BLaER1 (cell line): Measurements from ENCODE around the gene HASPIN.
A peak's percentile ranks its signal among the peaks of the same experiment; 100 is the strongest.

Source experiments
- H3K27ac ChIP-seq: shearing (Covaris generic); formaldehyde crosslinking; 2 replicates; pipeline ENCODE4 v1.8.1; 2022
- H3K27me3 ChIP-seq: shearing (Covaris generic); formaldehyde crosslinking; 2 replicates; pipeline ENCODE4 v1.8.1; 2022
- H3K36me3 ChIP-seq: shearing (Covaris generic); formaldehyde crosslinking; 2 replicates; pipeline ENCODE4 v1.8.1; 2022
- H3K4me1 ChIP-seq: shearing (Covaris generic); formaldehyde crosslinking; 2 replicates; pipeline ENCODE4 v1.8.1; 2022
- H3K4me2 ChIP-seq: shearing (Covaris generic); formaldehyde crosslinking; 2 replicates; pipeline ENCODE4 v1.8.1; 2022
- H3K4me3 ChIP-seq: shearing (Covaris generic); formaldehyde crosslinking; 2 replicates; pipeline ENCODE4 v1.8.1; 2022
- H3K9ac ChIP-seq: shearing (Covaris generic); formaldehyde crosslinking; 2 replicates; pipeline ENCODE4 v1.8.1; 2022
- H3K9me3 ChIP-seq: shearing (Covaris generic); formaldehyde crosslinking; 2 replicates; pipeline ENCODE4 v1.8.1; 2022
- H4K20me1 ChIP-seq: shearing (Covaris generic); formaldehyde crosslinking; 2 replicates; pipeline ENCODE4 v1.8.1; 2022
- Cebpa-rat ChIP-seq: shearing (Covaris generic); IDR thresholded peaks from 2 replicates; pipeline ENCODE4 v1.8.1; 2022

The HASPIN gene

DNA sequence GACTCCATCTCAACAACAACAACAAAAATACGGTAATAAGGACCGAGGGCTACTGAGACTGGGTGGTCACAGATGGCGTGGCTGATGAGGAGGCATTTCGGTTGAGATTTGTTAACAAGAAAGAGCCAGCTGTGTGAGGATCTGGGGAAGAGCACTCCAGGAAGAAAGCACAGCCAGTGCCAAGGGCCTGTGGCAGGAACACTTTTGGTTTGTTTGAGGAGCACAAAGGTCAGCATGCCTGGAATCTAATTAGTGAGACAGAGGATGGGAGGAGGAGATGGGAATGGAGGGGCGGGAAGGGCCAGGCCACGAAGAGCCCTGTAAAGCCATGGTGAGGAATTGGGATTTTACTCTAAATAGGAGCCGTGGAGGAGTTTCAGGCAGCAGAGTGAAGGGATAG lies 24.9 kb downstream of the HASPIN start:
- Histone ChIP-seq H4K20me1 (no peaks in the 10 kb centered on the region), H3K36me3 (no peaks in the 10 kb centered on the region), H3K4me1 (peaks cover 77% of the 10 kb centered on the region), H3K4me2 (peak overlapping the region; percentile 90), H3K9me3 (no peaks in the 10 kb centered on the region), H3K4me3 (no peak overlapping the region), H3K27me3 (no peaks in the 10 kb centered on the region), H3K9ac (no peak overlapping the region), H3K27ac (no peak overlapping the region)
- no peak for TF ChIP-seq Cebpa-rat

- Histone ChIP-seq H3K4me3 (no peak overlapping the region), H3K9me3 (no peaks in the 10 kb centered on the region), H4K20me1 (no peaks in the 10 kb centered on the region), H3K4me1 (peaks cover 85% of the 10 kb centered on the region), H3K9ac (peak overlapping the region; percentile 27; the same call in 1 of the 2 replicates), H3K27ac (peak overlapping the region; percentile 72), H3K4me2 (peak overlapping the region; percentile 90), H3K27me3 (no peaks in the 10 kb centered on the region), H3K36me3 (no peaks in the 10 kb centered on the region)
- TF ChIP-seq Cebpa-rat, result no peak
Observed at GRCh38 chr17:3750296-3750695, 26.6 kb downstream of the HASPIN start.

- peaks cover 90% of the 10 kb centered on the region for H3K4me1 ChIP-seq
- H3K4me2 ChIP-seq, result peak overlapping the region; percentile 90
- no peak overlapping the region for H3K4me3 ChIP-seq
- H3K9me3 ChIP-seq, result no peaks in the 10 kb centered on the region
- TF ChIP-seq Cebpa-rat, result no peak
- no peaks in the 10 kb centered on the region for H4K20me1 ChIP-seq
- H3K27ac ChIP-seq, result peak overlapping the region; percentile 72; the same call in 1 of the 2 replicates
- H3K27me3 ChIP-seq, result no peaks in the 10 kb centered on the region
- H3K36me3 ChIP-seq, result no peaks in the 10 kb centered on the region
- H3K9ac ChIP-seq, result peak overlapping the region; percentile 27; the same call in 1 of the 2 replicates
Observed at GRCh38 chr17:3750926-3751325, 27.2 kb downstream of the HASPIN start.

DNA sequence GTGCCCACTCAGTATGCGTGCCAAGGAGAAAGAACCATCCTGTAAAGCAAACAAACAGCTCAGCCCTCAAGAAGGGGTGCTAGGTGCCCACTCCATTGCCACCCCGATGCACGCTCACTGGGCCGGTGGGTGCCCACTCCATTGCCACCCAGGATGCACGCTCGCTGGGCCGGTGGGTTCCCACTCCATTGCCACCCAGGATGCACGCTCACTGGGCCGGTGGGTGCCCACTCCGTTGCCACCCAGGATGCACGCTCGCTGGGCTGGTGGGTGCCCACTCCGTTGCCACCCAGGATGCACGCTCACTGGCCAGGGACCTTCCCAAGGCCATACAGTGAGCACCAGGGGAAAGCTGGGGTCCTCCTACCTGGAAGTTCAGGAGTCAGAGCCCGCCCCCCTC lies 28.1 kb downstream of the HASPIN start:
- no peaks in the 10 kb centered on the region for H3K27me3 ChIP-seq
- no peak overlapping the region for H3K9ac ChIP-seq
- peak overlapping the region; percentile 90 for H3K4me2 ChIP-seq
- no peaks in the 10 kb centered on the region for H4K20me1 ChIP-seq
- H3K36me3 ChIP-seq, result no peaks in the 10 kb centered on the region
- no peak overlapping the region for H3K4me3 ChIP-seq
- TF ChIP-seq Cebpa-rat, result no peak
- peaks cover 92% of the 10 kb centered on the region for H3K4me1 ChIP-seq
- H3K27ac ChIP-seq, result peak overlapping the region; percentile 31; the same call in 1 of the 2 replicates
- H3K9me3 ChIP-seq, result no peaks in the 10 kb centered on the region

DNA sequence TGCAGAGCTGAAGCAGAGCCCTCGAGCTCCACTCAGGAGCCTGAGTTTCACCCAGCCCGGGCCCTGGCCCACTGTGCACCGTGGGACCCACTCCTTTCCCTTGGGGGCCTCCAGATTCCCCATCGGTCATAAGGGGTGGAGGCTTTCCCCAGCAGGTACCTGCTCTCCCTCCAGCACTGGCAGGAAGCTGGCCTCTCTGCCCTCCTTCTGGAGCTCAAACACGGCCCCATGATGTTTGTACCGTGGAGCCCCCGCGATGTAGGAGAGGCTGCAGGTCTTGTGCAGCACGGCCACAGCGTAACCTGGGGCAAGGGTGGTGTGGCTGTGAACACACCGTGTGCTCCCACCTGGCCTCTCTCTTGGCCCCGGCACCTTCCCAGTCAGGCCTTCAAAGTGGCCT lies 29.9 kb downstream of the HASPIN start:
- no peaks in the 10 kb centered on the region for H3K27me3 ChIP-seq
- H3K4me2 ChIP-seq, result peak overlapping the region; percentile 90
- peak overlapping the region; percentile 56 for H3K27ac ChIP-seq
- peaks cover 90% of the 10 kb centered on the region for H3K4me1 ChIP-seq
- H3K9me3 ChIP-seq, result no peaks in the 10 kb centered on the region
- H3K4me3 ChIP-seq, result no peak overlapping the region
- TF ChIP-seq Cebpa-rat, result no peak
- no peaks in the 10 kb centered on the region for H3K36me3 ChIP-seq
- H3K9ac ChIP-seq, result 0 out of 2 replicates have a peak overlapping the region, but pooled peaks have one; percentile 1
- H4K20me1 ChIP-seq, result no peaks in the 10 kb centered on the region

DNA sequence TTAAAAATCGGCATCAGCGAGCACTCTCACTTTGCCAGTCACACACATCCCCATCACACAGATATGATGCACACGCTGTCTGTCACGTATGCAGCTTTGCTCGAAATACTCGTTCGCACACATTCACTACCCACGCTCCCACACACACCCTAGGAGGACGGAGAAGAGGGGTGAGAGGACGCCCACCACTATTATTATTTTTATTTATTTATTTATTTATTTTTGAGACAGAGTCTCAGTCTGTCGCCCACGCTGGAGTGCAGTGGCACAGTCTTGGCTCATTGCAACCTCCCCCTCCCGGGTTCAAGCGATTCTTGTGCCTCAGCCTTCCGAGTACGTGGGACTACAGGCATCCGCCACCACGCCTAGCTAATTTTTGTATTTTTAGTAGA lies 30.4 kb downstream of the HASPIN start:
- H3K27me3 ChIP-seq, result no peaks in the 10 kb centered on the region
- H3K36me3 ChIP-seq, result no peaks in the 10 kb centered on the region
- peaks cover 1% of the 10 kb centered on the region; the same call in 1 of the 2 replicates for H3K9me3 ChIP-seq
- no peaks in the 10 kb centered on the region for H4K20me1 ChIP-seq
- H3K4me3 ChIP-seq, result peak overlapping the region; percentile 50
- peaks cover 86% of the 10 kb centered on the region for H3K4me1 ChIP-seq
- H3K4me2 ChIP-seq, result peak overlapping the region; percentile 90
- no peak for TF ChIP-seq Cebpa-rat
- H3K9ac ChIP-seq, result 0 out of 2 replicates have a peak overlapping the region, but pooled peaks have one; percentile 1
- 0 out of 2 replicates have a peak overlapping the region, but pooled peaks have one; percentile 56 for H3K27ac ChIP-seq

GRCh38 chr17:3754458-3755334 lies 31.0 kb downstream of the HASPIN start:
- no peaks in the 10 kb centered on the region for H4K20me1 ChIP-seq
- H3K36me3 ChIP-seq, result no peaks in the 10 kb centered on the region
- peak overlapping the region; percentile 50 for H3K4me3 ChIP-seq
- TF ChIP-seq Cebpa-rat, result no peak
- H3K9me3 ChIP-seq, result peaks cover 7% of the 10 kb centered on the region
- H3K4me2 ChIP-seq, result peak overlapping the region; percentile 90
- no peaks in the 10 kb centered on the region for H3K27me3 ChIP-seq
- H3K27ac ChIP-seq, result no peak overlapping the region
- H3K4me1 ChIP-seq, result peaks cover 79% of the 10 kb centered on the region
- no peak overlapping the region for H3K9ac ChIP-seq

- no peak for TF ChIP-seq Cebpa-rat
- Histone ChIP-seq H3K9ac (no peak overlapping the region), H3K4me2 (peak overlapping the region; percentile 56), H3K27me3 (no peaks in the 10 kb centered on the region), H3K9me3 (peaks cover 13% of the 10 kb centered on the region), H3K27ac (no peak overlapping the region), H4K20me1 (no peaks in the 10 kb centered on the region), H3K4me1 (peaks cover 71% of the 10 kb centered on the region), H3K4me3 (0 out of 2 replicates have a peak overlapping the region, but pooled peaks have one; percentile 35), H3K36me3 (no peaks in the 10 kb centered on the region)
Observed at GRCh38 chr17:3755335-3756030, 31.8 kb downstream of the HASPIN start.

DNA sequence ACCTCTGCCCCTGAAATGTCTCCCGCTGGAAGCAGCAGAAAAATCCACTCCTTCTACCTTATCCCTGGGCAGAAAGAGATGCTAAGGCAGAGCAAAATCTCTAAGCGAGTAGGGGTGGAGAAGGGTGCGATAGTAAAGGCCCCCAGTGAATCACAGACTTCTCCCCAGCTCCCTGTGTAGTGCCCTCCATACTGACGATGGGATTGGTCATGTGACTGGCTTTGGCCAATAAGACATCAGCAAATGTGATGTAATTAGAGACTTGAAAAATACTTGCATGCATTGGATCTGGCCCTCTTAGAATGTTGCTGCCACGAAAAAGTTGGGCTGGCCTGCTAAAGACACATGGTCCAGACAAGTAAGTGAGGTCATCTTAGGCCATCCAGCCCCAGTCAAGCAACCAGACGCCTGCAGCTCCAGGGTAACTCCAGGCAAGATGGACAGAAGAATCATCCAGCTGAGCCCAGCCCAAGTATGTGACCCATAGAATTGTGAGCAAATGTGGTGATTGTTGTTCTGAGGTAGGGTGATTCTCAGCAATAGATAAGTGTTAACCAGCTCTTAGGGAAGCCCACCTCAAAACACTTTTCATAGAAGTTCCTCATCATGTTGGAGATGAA lies 36.0 kb downstream of the HASPIN start:
- no peak overlapping the region for H3K9ac ChIP-seq
- H3K9me3 ChIP-seq, result peaks cover 13% of the 10 kb centered on the region
- no peak overlapping the region for H3K4me3 ChIP-seq
- H4K20me1 ChIP-seq, result no peaks in the 10 kb centered on the region
- H3K27me3 ChIP-seq, result no peaks in the 10 kb centered on the region
- no peak for TF ChIP-seq Cebpa-rat
- no peak overlapping the region for H3K4me2 ChIP-seq
- H3K36me3 ChIP-seq, result no peaks in the 10 kb centered on the region
- peaks cover 41% of the 10 kb centered on the region for H3K4me1 ChIP-seq
- no peak overlapping the region for H3K27ac ChIP-seq
